ENCODE results near the gene CDC27.
"Not testable (repeated sequence)": the region's sequence is repeated elsewhere in the genome, so short reads cannot be mapped to it uniquely, and the experiment has no call there.

CDC27 gene

DNA sequence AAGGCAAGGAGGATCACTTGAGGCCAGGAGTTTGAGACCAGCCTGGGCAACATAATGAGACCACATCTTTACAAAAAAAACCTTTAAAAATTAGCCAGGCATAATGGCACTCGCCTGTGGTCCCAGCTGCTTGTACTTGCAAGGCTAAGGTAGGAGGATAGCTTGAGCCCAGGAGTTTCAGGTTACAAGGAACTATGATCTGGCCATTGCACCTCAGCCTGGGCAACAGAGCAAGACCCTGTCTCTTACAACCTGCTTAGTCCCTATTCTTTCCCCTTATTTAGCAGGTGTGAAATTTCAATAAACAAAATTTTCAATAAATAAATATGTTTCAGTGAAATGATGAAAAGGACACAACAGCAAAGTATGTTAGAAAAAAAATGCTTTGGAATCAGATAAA is 114.7 kb downstream of the CDC27 start:
- DNase-seq (ENCODE audit: low read depth in 1 of 2, low spot score in 1 of 2), result not testable (repeated sequence)

DNA sequence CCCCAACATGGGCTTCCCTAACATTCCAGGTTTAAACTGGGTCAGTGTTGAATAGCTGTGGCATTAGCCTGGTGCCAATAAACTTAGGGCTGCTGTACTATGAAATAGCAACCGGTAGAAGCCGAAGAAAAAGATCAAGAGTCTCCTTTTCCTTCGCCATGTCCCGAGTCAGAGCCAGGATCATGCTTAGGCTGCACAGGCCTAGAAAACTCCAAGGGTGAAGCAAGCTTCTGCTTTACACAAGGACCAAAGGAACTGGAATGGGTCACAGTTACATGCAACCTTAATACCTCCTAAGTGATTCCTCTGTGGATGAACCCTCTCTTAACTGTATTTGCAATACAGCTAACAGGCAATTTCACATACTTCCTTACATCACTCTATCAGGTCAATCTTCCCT is 115.5 kb downstream of the CDC27 start:
- not testable (repeated sequence) for DNase-seq (ENCODE audit: low read depth in 1 of 2, low spot score in 1 of 2)

DNA sequence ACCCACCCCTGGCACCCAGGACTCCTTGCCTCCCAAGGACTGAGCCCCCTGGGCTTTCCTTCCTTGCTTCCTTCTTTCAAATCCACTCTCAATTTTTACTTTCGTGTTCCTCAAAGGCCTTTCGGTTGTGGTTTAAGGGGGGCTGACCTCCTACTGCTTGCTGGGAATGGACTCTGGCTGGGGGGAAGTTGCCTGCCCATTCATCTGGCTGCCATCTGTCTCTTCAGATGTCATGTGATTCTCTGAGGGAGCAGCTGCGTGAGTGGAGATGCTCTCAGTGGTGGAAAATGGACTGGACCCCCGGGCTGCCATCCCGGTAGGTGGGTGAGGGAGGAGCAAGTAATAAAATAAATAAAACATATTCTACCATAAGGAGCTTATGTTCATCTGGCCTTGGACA is 116.2 kb downstream of the CDC27 start:
- no peak for DNase-seq (ENCODE audit: low read depth in 1 of 2, low spot score in 1 of 2)

DNA sequence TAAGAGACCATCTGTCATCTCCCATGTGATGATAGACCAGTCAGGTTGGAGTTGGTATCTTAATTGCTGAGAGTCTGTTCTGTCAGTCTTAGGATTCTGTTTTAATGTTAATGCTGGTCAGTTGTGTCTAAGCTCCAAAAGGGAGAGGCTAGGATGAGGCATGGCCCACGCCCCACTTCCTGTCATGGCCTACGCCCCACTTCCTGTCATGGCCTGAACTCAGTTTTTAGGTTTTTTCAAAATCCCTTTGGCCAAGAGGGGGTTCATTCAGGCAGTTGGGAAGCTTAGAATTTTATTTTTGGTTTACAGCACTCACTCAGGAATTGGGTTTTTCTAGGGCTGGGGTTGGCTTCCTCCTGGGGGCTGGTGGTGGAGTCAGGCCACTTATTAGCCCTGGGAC is 117.9 kb downstream of the CDC27 start:
- not testable (repeated sequence) for DNase-seq (ENCODE audit: low read depth in 1 of 2, low spot score in 1 of 2)

DNA sequence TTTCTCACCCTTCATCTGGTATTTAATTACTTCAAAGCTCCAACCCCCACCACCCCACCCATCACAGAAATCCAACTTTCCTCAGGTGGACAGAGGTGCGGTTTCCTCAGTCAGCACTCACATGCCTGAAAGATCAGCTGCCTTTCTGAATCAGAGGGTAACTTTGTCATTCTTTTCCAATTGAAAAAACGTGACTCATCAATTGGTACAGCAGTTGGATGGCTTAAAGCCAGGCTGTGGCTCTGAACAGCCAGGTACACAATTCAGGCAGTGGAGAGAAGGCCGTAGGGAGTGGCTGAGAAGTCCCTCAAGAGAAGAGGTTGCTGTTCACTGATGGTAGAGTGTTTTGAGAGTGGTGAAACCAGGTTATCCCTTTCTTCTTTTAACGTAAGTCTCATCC is 118.8 kb downstream of the CDC27 start:
- not testable (repeated sequence) for DNase-seq (ENCODE audit: low read depth in 1 of 2, low spot score in 1 of 2)

Data from activated T-helper 1 cell treated with anti-CD3 and anti-CD28 coated beads, Interleukin-2, amount 50 U/mL, for 16 hours (primary cell).